AG04449 (cell line): ENCODE data around the gene COLGALT1.

Source experiments
- CTCF ChIA-PET: fragments of 350-600 bp; formaldehyde crosslinking; extraction: SDS; loops from one replicate; lab custom pipeline; 2021; ENCODE audit warnings: antibody characterized with exemption; lab: Yijun Ruan, JAX
- POLR2A ChIA-PET: fragments of 400-600, 350-600 bp; formaldehyde crosslinking; extraction: SDS; loops from one replicate; lab custom pipeline; 2020; ENCODE audit warnings: antibody characterized with exemption, inconsistent platforms; lab: Yijun Ruan, JAX
- DNase-seq: peaks from one replicate; pipeline ENCODE4 v3.0.0-alpha.2; 2010; ENCODE audit warnings: low read depth, low spot score
- H3K4me3 ChIP-seq: 2 replicates; pipeline ENCODE4 v1.5.1; 2011; ENCODE audit warnings: low read depth, mild to moderate bottlenecking, control low read depth, low read length
- CTCF ChIP-seq: IDR thresholded peaks from one replicate; pipeline ENCODE4 v1.5.1; 2011; ENCODE audit warnings: mild to moderate bottlenecking, moderate library complexity, low read length, control low read depth, inconsistent platforms; ENCODE audit not compliant: insufficient read depth; ENCODE audit errors: missing control alignments

Gene COLGALT1

DNA sequence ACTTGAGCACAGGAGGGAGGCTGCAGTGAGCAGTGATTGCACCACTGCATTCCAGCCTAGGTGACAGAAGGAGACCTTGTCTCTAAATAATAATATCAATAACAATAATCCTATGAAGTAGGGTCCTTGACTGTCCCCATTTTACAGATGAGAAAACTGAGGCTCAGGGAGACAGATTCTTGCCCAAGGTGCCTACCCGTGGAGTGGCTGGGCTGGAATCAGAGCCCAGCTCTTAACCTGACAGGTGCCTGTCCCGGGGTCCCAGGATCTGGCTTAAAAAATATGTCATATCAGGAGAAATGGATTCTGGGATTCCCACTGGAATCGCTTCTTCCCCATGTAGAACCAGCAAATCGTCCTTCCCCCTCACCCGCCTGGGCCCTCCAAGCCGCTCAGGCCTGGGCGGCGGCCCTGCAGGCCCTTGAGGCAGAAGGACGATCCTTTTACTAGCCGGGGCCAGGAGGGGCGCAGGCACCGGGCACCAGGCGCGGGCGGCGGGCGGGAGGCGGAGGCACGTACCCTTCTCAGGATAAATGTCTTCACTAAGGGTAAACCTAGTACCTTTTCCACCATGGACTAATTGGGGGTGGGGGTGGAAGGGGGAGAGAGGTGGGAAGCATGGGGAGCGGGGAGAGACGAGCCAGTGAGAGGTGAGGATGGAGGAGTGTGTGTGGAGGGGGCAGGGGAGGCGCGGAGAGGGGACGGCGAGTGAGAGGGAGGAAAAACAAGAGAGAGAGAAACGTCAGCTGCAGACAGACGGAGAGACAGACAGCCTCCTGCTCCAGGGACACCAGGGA is 60.6 kb downstream of the COLGALT1 start:
- DNase-seq, result no peak
- ChIA-PET CTCF (interaction anchor here (0.6 kb wide), 1 partner anchor 11 kb away, joined by 3 read pairs; no protein-coding TSS in a partner anchor), POLR2A (no interaction called here)
- TF ChIP-seq CTCF, result no peak
- H3K4me3 ChIP-seq, result no peak overlapping the region

DNA sequence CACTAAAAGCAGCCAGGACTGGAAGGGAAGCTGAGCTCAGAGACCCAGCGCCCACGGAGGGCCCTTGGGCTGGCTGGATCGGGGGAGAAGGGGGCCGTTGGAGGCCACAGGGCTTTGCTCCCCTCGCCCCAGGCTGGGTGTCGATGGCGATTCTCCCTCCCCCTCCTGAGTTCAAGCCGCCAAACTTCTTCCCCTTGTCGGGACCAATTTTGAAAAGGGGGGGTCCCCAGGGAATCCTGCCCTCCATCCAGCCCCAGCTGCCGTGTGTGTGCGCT is 61.2 kb downstream of the COLGALT1 start:
- POLR2A ChIA-PET, result no interaction called here
- no peak for TF ChIP-seq CTCF
- CTCF ChIA-PET, result interaction anchor here (0.6 kb wide), 1 partner anchor 11 kb away, joined by 3 read pairs; no protein-coding TSS in a partner anchor
- no peak overlapping the region for H3K4me3 ChIP-seq
- DNase-seq, result no peak

DNA sequence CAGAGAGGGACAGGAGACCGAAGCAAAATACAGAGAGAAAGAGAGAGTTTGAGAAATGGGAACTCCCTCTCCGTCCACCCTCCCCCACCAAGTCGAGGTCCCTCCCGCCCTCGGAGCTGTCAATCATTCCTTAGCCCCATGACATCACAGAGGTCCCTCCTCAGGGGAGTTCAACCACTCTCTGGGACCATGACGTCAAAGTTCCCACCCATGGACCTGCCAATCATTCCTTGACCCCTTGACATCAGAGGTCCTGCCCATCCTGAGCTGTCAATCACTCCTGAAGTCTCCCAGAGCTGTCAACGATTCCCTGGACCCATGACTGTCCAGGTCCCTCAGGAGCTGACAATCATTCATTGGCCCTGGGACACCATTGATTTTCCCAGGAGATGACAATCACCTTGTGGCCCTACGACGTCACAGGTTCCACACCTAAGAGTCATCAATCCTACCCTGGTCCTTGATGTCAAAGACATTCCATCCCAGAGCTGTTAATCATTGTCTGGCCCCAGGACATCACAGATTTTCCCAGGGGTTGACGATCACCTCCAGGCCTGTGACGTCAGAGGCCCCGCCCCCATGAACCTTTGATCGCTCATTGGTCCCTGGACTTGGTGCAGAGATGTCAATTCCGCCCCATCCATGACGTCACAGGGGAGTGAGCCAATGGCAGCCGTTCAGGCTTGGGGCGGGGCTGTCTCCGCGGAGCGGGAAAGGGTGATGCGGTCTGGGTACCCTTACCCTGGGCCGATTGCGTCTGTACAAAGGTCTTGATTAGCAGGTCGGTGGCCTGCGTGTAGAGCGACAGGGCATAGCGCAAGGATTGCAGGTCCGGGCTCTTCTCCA is 61.7 kb downstream of the COLGALT1 start:
- ChIA-PET CTCF (interaction anchor here (0.6 to 0.7 kb wide), 2 partner anchors 10 to 12 kb away, joined by 3 read pairs; no protein-coding TSS in a partner anchor), POLR2A (no interaction called here)
- TF ChIP-seq CTCF, result no peak
- DNase-seq, result no peak
- no peak overlapping the region for H3K4me3 ChIP-seq

DNA sequence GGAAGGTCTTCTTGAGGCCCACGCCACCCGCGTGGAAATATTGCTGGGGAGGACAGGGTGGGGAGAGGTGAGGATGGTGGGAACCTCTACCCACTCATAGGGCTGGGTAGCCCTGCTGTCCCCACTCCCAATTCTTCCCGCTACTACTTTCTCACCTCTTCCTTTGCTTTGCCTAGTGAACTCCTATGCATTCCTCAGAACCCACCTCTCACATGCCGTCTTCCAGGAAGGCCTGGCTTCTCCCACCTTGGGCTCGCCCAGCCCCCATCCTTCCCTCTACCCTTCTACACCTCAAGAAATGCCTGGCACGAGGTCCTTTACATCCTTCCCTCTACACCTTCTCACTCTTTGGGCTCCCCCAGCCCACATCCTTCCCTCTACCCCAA is 62.4 kb downstream of the COLGALT1 start:
- TF ChIP-seq CTCF, result no peak
- CTCF ChIA-PET, result interaction anchor here (0.7 kb wide), 1 partner anchor 11 kb away, joined by 3 read pairs; no protein-coding TSS in a partner anchor
- POLR2A ChIA-PET, result no interaction called here
- DNase-seq, result no peak
- H3K4me3 ChIP-seq, result no peak overlapping the region

DNA sequence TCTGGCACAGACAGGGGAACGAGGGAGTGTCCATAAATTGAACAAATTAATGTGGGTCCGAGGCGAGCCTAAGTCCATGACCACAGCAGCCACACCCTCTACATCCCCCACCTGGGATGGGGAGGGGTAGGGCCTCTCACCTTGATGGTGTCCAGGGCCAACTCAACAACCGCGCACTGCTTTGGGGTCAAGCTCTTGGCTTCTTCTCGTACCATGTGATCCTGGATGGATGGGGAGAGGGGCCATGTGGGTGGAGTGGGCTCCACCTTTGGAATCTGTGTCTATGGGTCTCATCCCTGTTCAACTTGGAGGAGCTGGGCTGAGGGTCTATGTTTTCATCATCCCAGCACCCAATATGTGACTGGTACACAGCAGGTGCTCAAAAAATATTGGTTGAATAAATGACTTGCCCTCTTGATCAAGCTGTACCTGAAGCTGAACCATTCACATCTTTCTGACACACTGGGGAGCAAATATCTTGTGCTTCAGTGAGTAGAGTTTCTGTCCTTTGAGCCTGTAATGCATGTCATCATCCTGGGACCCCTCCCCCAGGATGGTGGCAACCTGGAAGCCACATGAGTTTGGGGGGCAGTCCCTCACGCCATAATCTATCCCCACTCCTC is 62.9 kb downstream of the COLGALT1 start:
- no peak for DNase-seq
- H3K4me3 ChIP-seq, result no peak overlapping the region
- CTCF ChIA-PET, result no interaction called here
- POLR2A ChIA-PET, result no interaction called here
- no peak for TF ChIP-seq CTCF

DNA sequence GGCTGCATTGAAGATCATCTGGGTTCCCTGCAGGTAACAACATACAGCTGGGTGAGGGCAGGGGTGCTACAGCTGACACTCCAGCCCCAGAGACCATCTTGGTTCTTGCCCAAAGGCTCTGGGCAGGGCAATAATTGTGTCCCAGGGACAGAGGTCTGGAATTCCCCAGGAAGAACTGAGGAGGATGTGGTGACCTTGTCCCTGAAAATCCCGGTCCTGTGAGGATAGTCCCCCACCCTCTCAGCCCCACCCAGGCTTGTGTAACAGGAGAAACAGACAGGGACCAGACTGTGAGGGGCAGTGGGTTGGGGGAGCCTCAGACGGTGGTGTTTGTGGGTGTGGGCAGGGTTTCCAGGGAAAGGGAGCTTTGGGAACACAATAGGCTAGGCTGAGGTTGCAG is 63.5 kb downstream of the COLGALT1 start:
- ChIA-PET CTCF (no interaction called here), POLR2A (no interaction called here)
- no peak for TF ChIP-seq CTCF
- no peak for DNase-seq
- no peak overlapping the region for H3K4me3 ChIP-seq
